NB4 (cell line): ENCODE data around the gene TAGLN3.

ENCODE experiments used
- DNase-seq: peaks from one replicate; pipeline ENCODE4 v3.0.0; 2010; ENCODE audit warnings: low read depth
- H3K4me3 ChIP-seq: one replicate; pipeline ENCODE4 v1.5.1; 2011; ENCODE audit warnings: mild to moderate bottlenecking, low read depth, low read length, moderate library complexity
- MYC ChIP-seq: IDR thresholded peaks from 2 replicates; pipeline ENCODE4 v1.6.1; 2011; ENCODE audit warnings: low read depth, low read length
- POLR2A ChIP-seq: IDR thresholded peaks from 2 replicates; pipeline ENCODE4 v1.6.1; 2011; ENCODE audit warnings: mild to moderate bottlenecking; ENCODE audit not compliant: insufficient read length; ENCODE audit errors: extremely low read depth
- TF ChIP-seq, protein P1 (sequence below): IDR thresholded peaks from 2 replicates; pipeline ENCODE4 v1.6.1; 2011; ENCODE audit warnings: low read depth, low read length
- TF ChIP-seq, protein P2 (sequence below): IDR thresholded peaks from one replicate; pipeline ENCODE4 v1.5.1; 2012; ENCODE audit warnings: low read depth, low read length

TAGLN3 gene

DNA sequence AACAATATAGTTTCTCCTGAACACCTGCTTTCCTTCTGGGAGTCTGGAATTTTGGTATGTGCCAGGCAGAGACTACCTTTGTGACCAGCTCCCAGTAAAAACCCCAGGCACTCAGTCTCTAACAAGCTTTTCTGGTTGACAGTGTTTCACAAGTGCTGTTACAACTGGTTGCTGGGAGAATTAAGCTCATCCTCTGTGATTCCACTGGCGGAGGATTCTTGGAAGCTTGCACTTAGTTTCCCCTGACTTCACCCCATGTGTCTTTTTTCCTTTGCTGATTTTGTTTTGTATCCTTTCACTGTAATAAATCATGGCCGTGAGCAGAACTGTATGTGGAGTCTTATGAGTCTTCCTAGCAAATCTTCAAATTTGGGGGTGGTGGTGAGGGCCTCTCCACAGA is 5.7 kb upstream of the TAGLN3 start:
- TF ChIP-seq, protein P1, sequence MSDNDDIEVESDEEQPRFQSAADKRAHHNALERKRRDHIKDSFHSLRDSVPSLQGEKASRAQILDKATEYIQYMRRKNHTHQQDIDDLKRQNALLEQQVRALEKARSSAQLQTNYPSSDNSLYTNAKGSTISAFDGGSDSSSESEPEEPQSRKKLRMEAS = no peak
- TF ChIP-seq POLR2A (no peak), MYC (no peak)
- TF ChIP-seq, protein P2, sequence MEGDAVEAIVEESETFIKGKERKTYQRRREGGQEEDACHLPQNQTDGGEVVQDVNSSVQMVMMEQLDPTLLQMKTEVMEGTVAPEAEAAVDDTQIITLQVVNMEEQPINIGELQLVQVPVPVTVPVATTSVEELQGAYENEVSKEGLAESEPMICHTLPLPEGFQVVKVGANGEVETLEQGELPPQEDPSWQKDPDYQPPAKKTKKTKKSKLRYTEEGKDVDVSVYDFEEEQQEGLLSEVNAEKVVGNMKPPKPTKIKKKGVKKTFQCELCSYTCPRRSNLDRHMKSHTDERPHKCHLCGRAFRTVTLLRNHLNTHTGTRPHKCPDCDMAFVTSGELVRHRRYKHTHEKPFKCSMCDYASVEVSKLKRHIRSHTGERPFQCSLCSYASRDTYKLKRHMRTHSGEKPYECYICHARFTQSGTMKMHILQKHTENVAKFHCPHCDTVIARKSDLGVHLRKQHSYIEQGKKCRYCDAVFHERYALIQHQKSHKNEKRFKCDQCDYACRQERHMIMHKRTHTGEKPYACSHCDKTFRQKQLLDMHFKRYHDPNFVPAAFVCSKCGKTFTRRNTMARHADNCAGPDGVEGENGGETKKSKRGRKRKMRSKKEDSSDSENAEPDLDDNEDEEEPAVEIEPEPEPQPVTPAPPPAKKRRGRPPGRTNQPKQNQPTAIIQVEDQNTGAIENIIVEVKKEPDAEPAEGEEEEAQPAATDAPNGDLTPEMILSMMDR = no peak
- DNase-seq = no peak
- H3K4me3 ChIP-seq = no peak overlapping the region

DNA sequence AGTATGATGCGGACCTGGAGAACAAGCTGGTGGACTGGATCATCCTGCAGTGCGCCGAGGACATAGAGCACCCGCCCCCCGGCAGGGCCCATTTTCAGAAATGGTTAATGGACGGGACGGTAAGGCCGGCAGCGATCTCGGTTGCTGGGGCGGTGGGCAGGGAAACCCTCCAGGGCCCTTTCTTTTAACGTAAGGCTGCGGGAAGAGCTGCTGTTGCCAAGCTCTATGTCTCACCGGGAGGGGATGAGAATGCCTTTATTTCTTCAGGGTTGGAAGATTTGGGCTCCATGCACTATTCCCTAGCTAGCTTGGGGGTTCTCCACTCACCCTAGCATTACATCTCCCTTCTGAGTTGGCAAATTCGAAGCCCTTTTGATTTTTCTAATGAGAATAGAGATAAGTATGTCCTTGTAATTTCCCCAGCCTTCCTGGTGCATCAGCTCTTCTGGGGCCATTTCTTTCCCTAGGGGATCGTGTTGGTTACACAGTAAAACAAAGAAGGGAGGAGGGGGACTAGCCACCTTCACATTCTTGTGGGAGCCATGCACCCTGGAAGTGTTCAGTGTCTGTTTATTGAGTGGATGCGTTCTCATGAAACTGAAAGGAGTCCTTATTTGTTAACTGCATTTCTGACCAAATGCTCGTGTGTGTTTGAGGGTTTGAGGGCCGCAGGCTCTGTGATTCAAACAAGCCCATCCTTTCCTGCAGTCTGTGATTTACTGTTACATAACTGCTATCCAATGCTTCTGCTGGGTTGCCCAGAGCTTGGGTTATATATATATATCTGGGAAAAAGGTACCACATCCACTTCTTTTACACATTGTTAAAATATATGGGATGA is 982 bp downstream of the TAGLN3 start:
- TF ChIP-seq MYC = no peak
- no peak for TF ChIP-seq POLR2A
- TF ChIP-seq, protein P1 = no peak
- TF ChIP-seq, protein P2 = no peak
- no peak overlapping the region for H3K4me3 ChIP-seq
- DNase-seq = no peak

DNA sequence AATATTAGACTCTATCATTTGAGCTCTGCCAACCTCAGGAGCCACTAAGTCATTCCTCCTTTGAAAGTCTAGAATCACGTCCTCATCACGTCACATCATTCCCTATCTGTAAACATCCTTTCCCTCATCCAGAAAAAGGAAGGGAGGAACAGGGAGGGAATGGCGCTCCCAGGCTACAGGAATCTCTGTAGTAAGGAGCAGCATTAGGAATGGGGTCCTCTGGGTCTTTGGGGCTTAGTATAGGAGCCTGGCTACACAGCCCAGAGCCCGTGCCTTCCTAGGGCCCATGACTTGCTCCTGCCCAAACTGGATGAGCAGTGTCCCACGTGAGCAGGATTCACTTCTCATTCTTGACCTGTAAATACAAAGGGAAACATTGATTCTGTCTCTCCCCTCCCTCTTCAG is 1.6 kb downstream of the TAGLN3 start:
- TF ChIP-seq, protein P2 = no peak
- DNase-seq = no peak
- no peak overlapping the region for H3K4me3 ChIP-seq

GRCh38 chr3:112000966-112001365 is 2.2 kb downstream of the TAGLN3 start:
- H3K4me3 ChIP-seq = no peak overlapping the region
- TF ChIP-seq, protein P1 = no peak
- TF ChIP-seq, protein P2 = no peak
- TF ChIP-seq MYC (no peak), POLR2A (no peak)
- DNase-seq = no peak

GRCh38 chr3:112001526-112001925 is 2.8 kb downstream of the TAGLN3 start:
- DNase-seq = no peak
- TF ChIP-seq POLR2A (no peak), MYC (no peak)
- TF ChIP-seq, protein P1 = no peak
- TF ChIP-seq, protein P2 = no peak
- H3K4me3 ChIP-seq = no peak overlapping the region
